22Rv1 (cell line): ENCODE results near the gene IGLL5.

Source experiments
- CTCF ChIP-seq: fragments of 450-650 bp; IDR thresholded peaks from 2 replicates; pipeline ENCODE4 v1.5.1; 2017; ENCODE audit warnings: mild to moderate bottlenecking
- ZFX ChIP-seq: fragments of 450-650 bp; IDR thresholded peaks from 2 replicates; pipeline ENCODE4 v1.6.1; 2017; ENCODE audit warnings: antibody characterized with exemption, borderline replicate concordance

GRCh38 chr22:22891139-22891621 lies 3.6 kb downstream of the IGLL5 start:
- TF ChIP-seq CTCF = no peak
- TF ChIP-seq ZFX = no peak
